ENCODE results near the gene CRYBG2.

The CRYBG2 gene

DNA sequence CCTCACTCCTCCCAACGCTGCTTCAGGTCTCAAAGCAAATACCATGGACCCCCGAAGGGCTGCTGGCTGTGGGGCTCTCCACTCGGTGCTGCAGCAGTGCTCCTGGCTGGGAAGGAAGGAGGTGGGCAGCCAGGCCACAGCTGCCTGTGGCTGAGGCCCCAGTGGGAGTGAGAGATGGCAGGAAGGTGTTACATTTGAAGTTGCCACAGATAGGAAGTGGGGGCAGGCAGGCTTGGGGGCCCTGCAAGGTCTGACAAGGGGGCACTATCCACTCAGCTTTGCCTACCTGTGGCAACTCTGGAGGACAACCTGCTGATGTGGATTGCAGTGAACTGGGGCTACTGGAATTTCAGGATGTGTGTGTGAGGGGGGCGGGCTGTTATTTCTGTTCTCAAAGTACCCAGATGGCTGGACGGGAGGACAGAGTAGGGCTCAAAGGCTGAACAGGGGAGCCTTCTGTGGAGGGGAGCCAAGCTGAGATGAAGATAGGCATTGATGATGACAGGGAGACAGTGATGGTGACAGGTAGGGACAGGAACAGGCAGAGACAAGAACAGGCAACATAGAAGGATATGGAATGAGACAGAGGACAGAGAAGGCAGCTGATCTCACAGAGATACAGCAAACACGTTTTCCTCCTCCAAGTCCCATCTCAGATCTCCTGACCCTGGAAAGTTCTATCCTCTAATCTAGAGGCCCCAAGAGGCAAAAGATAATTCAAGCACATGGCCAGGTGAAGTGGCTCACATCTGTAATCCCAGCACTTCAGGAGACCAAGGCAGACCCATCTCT is 16.9 kb upstream of the CRYBG2 start:
- DNase-seq = no peak

DNA sequence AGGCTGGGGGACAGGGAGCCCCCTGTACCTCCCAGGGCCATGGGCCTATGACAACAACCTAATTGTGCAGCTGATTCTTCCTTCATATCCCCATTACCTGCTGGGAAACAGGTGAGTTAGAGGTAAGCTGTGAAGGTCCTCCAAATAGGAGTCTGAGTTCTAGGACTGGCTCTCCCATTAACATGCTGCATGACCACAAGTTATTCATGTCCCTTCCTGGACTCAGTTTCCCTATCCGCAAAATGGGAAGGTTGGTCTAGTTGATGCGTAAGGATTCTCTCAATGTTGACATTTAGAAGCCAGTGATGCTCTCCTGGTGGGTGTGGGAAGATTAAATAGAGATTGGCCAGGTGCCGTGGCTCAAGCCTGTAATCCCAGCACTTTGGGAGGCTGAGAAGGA is 14.6 kb upstream of the CRYBG2 start:
- no peak for DNase-seq

- no peak for DNase-seq
These were observed 14.1 kb upstream of the CRYBG2 start for GRCh38 chr1:26368006-26368405.

GRCh38 chr1:26367441-26367840 is 13.5 kb upstream of the CRYBG2 start:
- DNase-seq = no peak

DNA sequence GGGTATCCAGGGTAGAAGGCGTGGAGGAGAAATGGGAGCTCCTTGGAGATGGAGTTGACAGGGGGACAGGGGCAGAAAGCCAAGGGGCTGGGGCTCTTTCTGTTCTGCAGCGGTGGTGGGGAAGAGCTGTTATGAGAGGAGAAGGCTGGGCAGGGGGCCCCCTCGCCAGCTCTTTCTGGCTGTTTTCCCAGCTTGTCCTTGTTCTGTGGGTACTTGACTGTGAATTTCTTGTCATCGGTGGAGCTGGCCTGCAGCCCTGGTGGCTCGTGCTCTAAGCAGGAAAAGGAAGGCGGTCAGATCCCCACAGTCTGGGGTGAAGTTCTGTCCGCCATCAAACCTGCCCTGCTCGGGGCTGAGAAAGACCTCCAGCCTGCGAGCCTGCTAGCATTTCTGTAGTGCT is 11.0 kb upstream of the CRYBG2 start:
- DNase-seq = no peak

GRCh38 chr1:26363549-26364448 is 9.9 kb upstream of the CRYBG2 start:
- peak; percentile 94 for DNase-seq

DNA sequence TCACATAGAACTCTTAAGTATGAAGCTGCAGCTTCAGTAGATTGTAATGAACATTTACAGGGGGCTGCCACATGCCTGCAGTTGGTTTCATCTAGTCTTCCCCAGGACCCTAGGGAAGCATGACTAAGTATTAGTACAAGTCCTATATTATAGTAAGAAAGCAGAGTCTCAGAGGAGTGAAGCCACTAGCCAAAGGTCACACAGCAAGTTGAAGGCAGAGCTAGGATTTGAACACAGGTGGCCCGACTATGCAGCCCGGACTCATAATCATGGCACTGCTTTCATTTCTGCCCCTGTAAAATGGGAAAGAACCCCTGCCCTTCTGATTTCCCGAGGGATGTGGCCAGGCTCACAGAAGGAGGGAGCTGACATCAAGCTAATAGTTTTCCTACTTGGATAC is 8.4 kb upstream of the CRYBG2 start:
- no peak for DNase-seq

DNA sequence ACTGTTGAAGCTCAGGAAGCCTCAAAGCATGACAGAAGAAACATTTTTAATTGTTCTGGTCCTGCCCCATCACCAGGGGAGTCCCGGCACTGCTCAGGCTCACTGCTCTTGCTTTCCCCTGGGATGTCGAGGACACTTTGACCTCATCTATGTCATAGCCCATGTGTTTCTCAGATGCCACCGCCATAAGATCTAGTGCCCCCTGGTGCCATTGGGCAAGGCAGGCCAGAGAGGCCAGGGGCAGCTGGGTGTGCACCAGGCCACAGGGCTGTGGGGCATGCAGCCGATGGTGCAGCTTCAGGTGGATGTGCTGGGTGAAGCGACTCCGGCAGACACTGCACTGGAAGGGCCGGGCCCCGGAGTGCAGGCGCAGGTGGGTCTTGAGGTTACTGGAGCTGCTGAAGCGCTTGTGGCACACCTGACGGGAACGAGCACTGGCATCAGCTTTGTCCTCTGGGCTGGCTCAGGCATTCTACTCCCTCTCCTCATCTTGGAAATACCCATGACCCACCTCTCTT is 7.7 kb upstream of the CRYBG2 start:
- no peak for DNase-seq

GRCh38 chr1:26360807-26361604 is 7.1 kb upstream of the CRYBG2 start:
- no peak for DNase-seq

GRCh38 chr1:26359981-26360806 is 6.3 kb upstream of the CRYBG2 start:
- peak; percentile 78 for DNase-seq

DNA sequence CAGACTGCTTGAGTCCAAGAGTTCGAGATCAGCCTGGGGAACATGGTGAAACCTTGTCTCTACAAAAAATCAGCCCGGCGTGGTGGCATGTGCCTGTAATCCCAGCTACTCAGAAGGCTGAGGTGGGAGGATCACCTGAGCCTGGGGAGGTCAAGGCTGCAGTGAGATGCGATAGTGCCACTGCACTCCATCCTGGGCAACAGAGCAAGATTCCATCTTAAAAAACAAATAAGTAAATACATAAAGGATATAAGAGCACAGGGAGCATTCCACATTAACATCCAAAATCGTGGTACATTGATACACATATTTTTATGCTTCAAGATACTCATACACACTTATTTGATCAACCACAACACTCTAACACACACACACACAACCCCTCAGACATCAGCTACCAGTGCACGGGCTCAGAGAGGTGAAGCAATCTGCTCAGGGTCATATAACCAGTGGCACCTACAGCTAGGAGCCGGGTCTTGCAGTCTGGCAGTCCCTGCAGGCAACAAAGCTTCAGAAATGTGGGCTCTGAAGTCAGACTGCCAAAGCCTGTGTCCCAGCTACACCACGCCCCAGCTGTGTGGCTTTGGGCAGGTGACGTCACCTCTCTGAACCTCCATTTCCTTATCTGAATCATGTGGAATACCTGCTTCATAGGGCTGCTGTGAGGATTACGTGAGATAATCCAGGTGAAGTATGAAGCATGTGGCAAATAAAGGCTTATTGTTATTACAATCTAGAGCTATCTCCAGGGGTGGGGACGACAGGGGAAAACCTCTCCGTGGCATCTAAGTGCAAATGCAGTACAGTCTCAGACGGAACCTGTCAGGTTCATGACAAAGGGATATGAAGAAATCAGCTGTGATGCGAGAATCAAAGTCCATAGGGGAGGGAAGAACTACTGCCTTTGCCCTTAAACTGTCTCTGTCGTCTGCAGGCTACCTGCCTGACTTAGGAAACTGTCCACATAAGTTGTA is 4.8 kb upstream of the CRYBG2 start:
- DNase-seq = peak; percentile 77

- DNase-seq = no peak
These were observed 3.2 kb upstream of the CRYBG2 start for GRCh38 chr1:26357121-26357602.

- no peak for DNase-seq
These were observed 2.2 kb upstream of the CRYBG2 start for GRCh38 chr1:26356106-26356505.

DNA sequence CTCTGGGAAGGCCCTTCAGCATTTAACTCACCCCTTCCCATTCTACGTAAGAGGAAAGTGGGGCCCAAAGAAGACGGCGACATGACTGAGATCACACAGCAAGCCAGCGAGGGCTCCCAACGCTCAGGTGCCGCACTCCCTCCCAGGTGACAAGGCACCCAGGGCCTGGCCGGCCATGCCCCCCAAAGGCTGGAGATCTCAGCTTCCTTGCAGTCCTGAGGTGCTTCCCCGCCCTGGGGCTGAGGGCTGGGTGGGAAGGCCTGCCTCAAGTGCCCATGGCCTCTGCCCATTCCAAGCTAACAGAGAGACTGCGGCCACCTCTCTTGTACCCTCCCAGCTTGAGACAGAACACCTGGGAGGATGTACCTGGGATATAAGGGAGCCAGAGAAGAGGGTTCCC is 1.0 kb upstream of the CRYBG2 start:
- DNase-seq = no peak

DNA sequence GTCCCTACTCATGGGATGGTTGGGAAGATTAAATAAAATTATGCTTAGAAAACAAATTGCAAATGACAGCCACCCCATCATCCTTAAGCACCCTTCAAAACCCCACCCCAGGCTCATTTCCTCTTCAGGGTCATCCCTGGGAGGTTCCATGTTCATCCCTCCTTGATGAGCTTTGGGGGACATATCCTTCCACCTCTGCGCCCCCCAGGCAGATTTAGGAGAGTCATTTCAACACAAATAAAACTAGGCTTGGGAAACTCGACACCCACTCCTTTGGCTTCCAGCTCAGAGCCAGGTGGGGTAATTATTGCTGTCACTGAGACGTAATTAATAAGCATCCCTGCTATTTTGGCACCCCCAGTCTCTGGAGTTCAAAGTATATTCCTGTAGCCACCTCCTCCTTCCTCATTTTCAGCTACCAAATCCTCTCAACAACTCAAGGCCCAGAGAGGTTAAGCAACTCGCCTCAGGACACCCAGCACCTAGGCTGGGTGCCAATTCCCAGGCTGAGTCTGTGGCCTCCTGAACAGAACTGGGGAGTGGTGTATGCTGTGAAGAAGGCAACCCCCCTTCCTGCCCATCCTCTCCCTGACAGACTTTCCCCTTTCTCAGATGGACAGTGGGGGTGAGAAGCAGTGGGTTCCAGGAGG is 595 bp downstream of the CRYBG2 start:
- DNase-seq = no peak

GRCh38 chr1:26352338-26352679 is 1.6 kb downstream of the CRYBG2 start:
- DNase-seq = no peak

DNA sequence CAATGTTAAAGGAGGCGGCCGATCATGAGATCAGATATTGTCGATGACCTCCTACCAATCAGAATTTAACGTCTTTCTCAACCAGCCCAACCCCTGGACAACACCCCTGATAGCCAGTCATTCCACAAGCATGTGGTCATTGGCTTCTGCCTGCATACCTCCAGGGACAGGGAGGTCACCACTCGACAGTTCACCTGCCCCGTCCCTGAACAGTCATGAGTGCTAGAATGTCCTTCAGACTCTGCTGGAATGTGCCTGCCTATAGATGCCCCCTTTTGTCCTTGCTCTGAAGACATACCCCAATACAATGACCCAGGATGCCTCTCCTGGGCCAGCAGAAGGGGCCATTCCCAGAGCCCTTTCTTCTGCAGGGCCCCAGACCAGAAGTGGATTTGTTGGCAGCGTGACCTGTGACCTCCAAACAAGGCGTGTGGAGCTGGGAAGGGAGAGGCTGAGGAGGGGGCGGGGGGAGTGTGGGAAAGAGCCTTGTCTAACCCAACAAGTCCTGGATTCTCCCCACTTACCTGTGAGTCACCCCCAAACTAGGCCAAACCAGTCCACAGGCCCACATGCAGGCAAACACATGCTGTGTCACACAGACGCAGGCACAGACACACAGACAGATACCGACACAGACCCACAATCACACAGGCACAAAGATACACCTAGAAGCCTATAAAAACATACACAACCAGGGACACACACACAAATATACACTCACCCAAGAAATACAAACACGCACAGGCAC is 2.2 kb downstream of the CRYBG2 start:
- DNase-seq = no peak

- DNase-seq = no peak
These were observed 3.0 kb downstream of the CRYBG2 start for GRCh38 chr1:26350701-26351589.

DNA sequence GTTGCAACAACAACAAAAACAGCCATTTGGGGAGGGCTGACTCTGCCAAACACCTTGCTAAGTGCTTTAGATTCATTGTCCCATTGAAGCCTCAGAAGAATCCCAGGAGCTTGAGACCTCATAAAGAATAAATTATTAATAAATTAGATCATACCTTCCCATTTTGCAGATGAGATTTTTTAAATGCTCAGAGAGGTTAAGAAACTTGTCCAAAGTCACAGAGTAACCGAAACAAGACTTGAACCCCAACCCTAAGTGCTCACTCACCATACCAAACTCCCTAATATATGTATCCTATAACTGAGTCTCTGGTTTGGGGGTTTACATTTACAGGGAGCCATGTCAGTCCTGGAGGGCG is 3.6 kb downstream of the CRYBG2 start:
- DNase-seq = no peak
